Pericardium fibroblast (primary cell): Measurements from ENCODE around the gene LCNL1. TPM values are rescaled to one million over a fixed set of nuclear protein-coding genes. Genes with fewer than 3 reads are reported as not detected.

Source experiments
- total RNA-seq: library from RNA; depleted of rRNA; stranded (reverse); fragments of >200 nt; gene quantifications from 2 replicates; pipeline ENCODE4 v1.2.3, GENCODE V29; 2015

Gene LCNL1
- total RNA-seq, result 1.4 and 2.2 TPM in 2 replicates

DNA sequence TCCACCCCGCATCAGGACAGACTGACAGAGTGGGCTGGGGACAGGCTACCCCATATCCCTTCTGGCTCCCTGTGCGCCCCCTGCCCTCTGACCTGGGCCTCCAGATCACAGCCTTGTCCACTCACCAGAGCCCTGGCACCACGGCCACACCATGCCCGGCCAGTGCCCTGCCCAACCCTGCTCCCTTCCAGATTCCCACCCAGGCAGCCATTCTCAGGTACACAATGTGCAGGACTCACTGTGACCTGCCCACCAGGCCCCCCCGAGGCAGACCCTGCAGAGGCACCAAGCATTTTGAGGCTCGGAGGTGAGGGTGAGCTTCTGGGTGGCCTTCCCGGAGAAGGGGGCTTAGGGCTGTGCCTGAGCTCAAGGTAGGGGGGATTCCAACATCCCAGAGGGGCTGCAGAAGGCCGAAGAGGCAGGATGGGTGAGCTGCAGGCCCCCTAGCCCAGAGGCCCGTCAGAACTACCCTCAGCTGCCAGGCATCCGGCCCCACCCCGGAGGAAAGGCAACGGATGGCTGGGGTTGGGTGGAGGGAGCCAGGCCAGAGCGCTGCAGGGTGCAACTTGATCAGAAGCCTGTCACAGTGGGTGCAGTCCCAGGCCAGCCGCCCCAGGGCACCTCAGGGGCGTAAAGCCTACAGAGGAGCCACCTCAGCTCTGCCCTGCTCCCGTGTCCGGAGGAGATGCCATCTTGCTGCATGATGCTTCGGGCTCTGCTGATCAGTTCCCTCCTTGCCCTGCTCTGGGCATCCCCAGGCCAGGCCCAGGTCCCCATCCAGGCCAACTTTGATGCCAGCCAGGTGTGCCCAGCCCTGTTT lies at the start of gene LCNL1:
Gene LCNL1, plus strand, starts transcription at position 762 of the 820 bp plus-strand sequence. CDS start 594 bp downstream, outside the sequence.

DNA sequence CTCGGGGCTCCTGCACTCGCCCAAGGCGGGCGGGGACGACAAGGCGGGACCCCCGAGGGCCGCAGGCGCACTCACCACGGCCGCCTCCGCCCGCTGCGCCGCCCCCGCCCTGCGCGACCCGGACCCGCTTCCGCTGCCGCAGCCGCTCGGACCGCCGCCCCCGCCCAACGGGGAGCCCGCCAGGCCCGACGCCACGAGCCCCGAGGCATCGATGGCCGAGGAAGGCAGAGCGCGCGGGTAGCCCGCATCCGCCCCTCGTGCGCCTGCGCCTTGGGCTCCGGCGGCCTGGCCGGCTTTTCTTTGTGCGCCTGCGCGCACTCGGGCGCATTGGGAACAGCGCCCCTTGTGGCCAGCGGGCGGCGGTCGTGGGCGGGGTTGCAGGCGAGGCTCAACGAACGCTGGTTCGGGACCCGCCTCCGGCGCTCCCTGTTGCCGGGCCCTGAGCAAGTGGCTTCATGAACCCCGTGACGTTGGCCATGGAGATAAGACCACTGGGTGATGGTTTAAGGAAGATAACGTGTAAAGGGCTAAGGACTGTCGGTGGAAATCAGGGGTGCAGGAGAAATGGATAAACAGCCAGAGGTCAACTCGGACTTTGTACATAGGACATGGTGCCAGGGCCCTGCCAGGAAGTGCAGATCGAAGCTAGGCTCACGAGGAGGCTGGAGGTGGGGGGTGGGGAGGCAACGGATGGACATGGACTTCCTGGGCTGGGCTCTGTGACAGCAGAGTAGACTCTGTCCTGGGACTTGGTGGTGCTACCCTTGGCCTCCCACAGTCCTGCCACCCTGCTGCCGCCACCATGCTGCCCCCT lies 38.1 kb upstream of the LCNL1 start, which contains the start of the genes C8G and FBXW5:
Gene C8G, plus strand, starts transcription at position 725 of the 814 bp plus-strand sequence. Its CDS starts 78 bp downstream, at position 803.
Gene FBXW5, minus strand, starts transcription at position 220 of the 814 bp plus-strand sequence. CDS start 655 bp downstream, outside the sequence.

DNA sequence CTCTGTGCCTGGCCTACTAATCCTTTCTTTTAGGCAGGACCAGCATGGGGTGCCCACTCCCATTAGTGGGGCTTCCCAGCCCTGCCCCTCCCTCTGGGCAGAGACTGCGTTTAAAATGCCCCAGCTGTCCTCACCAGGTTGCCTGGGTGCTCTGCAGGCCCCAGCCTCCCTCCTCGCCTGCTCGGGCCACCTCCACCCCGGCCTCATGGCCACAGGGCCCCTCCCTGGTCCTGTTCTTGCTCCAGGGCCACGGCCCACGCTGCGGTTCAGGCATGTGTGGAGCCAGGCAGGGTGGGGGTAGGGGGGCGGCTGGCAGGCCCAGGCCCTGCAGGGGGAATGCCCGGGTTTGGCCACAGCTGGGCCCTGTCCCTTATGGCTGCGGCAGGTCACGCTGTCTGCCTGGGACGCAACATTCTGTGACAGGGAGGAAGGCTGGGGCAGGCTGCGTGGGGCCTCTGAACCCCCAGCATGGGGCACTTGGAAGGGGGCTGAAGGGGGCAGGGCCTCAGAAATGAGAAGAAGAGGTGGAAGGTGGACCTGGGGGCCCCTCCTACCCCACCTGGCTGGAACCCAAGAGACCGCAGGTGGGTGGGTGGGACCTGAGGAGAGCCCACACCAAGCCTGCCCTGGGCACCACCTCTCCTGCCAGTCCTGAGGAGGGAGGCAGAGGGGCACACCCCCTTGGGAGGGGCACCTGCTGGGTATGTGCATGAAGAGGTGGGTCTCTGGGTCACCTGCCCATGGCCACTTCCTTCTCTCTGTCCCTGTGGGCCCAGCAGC lies 31.1 kb upstream of the LCNL1 start, which contains the start of gene LCN12:
Gene LCN12, plus strand, starts transcription at position 733 of the 780 bp plus-strand sequence. CDS start 55 bp downstream, outside the sequence.

DNA sequence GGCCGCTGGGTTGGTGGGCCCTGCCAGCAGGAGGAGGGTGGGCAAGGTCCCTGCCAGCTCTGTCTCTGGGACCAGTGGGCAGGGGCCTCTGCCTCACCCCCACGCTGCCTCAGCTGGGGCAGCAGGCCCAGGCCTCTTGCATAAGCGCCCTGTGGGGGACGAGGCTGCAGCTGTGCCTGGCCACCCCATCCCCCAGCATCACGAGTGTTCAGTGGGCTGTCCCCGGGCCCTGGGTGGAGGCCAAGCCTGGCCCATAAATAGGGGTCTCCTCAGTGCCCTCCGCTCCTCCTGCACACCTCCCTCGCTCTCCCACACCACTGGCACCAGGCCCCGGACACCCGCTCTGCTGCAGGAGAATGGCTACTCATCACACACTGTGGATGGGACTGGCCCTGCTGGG lies 5.6 kb upstream of the LCNL1 start, which contains the start of gene PTGDS:
Gene PTGDS, plus strand, starts transcription at position 282 of the 400 bp plus-strand sequence. Its CDS starts 75 bp downstream, at position 357.

DNA sequence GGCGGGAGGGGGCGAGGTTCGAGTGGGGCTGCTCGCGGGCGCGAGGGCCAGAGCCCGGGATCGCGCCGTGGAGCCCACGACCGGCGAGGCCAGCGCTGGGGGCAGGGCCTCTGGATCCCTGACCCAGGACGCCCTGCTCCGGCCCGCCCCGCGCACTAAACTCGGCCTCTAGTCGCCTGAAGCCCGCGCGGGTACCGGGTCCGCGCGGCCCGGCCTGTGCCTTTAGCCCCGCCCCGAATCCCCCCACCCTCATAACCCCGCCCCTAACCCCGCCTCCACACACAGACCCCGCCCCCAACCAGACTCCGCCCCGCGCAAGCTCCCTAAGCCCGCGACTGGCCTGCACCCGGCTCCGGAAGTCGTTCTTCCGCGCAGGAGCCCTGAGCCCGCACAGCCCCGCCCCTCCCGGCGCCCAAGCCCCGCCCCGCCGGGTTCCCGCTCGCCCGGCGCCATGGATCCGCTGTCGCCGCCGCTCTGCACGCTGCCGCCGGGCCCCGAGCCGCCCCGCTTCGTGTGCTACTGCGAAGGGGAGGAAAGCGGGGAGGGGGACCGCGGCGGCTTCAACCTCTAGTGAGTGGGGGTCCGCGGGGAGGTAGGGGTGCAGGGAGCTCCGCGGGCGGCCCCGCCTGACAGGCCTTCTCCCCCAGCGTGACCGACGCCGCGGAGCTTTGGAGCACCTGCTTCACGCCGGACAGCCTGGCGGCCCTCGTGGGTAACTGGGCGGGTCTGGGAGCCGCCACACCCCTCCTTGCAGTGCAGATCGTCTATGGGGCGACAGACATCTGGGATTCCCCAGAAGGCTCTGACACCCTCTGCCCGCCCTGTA lies 9.4 kb downstream of the LCNL1 start, which contains the start of gene PAXX:
Gene PAXX, plus strand, starts transcription at position 430 of the 826 bp plus-strand sequence. Its CDS starts 22 bp downstream, at position 452.

DNA sequence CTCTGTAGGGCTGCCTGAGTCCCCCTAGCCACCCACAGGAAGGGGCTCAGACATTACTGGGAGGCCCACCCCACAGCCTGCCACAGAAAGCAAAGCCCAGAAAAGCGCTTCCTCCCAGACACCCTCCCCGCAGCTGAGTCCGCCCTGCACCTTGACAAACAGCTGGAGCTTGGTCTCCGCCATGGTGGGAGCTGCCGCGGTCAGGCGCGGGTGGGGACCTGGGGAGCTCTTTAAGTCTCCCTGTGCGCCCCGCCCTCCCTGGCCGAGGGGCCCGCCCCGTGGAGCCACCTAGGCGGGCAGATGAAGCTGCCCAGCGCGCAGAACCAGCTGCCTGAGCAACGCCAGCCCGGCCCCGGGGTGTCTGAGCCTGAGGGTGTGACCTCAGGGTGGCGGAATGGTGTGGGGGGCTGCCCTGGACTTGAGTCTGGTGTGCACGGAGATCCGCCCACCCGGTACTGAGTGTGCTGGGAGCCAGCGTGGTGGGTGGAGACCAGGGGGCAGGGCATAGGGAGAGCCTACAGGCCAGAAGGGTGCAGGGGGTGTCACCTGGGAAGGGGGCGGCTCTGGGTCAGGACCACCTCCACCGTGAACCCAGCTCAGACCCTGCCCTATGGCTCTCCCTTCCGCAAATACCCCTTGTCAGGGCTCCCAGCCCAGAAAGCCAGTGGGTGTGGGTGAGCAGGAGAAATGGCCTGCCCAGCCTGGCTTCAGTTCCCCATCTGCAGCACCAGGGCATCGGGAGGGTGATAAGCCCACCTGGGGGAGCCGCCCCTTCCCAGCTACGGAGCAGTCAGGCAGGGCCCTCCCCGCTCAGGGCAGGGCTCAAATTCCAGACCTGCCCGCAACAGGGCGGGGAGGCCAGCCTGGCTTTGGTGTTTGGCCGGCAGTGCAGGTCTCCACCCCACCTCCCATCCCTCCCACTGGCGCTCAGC lies 13.8 kb downstream of the LCNL1 start, which contains the start of gene CLIC3:
Gene CLIC3, minus strand, starts transcription at position 208 of the 932 bp plus-strand sequence. Its CDS starts 25 bp downstream, at position 183.

DNA sequence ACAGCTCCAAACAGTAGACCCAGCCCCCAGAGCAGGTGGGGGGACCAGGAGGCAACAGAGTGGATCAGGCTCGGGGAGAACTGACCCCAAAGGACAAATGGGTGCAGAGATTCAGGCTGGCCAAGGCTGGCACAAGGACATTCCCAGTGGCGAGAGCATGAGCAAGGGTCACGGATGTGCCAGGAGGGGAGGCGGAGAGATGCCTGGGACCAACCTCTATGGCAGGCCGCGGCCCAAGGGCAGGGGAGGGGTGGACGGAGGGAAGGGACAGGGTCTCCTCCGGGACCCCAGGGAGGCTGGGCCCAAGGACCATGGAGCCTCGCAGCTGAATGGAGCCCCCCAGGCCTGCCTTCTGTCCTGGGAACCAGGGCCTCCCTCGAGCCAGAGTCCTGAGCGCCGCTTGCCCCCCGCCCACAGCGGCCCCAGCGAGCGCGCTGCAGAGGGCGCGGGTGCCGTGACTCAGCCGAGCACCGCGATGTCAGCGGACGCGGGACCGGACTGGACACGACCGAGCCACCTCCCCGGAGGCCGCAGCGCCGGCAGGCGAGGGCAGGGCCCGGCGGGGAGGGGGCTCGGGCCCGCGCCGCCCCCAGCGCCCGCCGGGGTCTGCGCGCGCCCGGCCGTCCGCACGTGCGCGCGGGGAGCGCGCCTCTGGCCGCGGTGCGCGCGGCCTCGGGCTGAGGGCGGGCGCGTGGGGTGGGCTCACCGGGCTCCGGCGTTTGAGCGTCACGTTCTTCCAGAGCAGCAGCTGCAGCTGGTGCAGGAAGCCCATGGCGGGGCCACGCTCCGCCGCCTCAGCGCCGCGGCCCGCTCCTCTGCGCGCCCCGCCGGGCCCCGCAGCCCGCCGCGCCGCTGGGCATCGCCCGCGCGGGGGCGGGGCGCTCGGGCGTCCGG lies 44.8 kb downstream of the LCNL1 start, which contains the start of gene ABCA2:
Gene ABCA2, minus strand, starts transcription at position 869 of the 894 bp plus-strand sequence. Its CDS starts 97 bp downstream, at position 772.

DNA sequence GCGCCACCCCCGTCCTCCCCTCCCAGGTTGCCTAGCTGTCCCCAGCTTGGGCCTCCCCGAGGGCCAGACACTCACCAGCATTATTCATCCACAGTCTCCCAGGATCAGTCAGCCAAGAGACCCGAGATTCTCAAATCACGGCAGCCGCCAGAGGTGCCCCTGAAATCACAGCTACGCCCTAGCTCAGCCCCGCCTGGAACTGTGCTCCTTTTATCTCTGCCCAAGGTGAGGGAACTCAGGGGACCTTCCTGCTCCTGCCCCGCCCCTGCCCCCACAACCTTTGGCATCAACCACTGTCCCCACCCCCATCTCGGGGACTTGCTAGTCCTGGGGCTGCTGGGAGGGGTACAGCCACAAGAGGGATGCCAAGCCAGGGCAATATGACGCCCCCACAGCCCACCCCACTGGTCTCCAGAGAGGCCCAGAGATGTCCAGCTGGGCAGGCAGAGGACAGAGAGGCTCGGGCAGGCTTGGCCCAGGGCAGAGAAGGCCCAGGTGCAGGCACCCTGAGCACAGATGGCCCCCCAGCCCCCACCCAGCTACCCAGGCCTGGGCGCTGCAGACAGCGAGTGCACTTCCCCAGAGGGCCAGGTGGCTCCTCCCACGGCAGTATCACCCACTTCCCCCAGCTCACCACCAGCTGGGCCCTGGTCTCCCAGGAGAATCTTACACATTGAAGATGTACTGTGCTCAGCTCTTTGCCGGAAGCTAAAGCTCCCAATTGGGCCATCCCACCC lies 49.3 kb downstream of the LCNL1 start, which contains the start of gene FUT7:
Gene FUT7, minus strand, starts transcription at position 185 of the 737 bp plus-strand sequence. Its CDS starts 97 bp downstream, at position 88.

Other genes with a start within 250 kb of the LCNL1 start
- gene LCN10, start 240.1 kb upstream of the LCNL1 start, total RNA-seq, result not detected in 2 replicates
- not detected in 2 replicates for gene LCN6, start 234.5 kb upstream of the LCNL1 start, total RNA-seq
- not detected in 2 replicates for gene LCN8, start 224.8 kb upstream of the LCNL1 start, total RNA-seq
- not detected in 2 replicates for gene LCN15, start 218.5 kb upstream of the LCNL1 start, total RNA-seq
- 86.8 and 179 TPM in 2 replicates for gene TMEM141, start 191.6 kb upstream of the LCNL1 start, total RNA-seq
- 0.35 TPM in 1 of 2 replicates, not detected in the other for gene CCDC183, start 186.7 kb upstream of the LCNL1 start, total RNA-seq
- gene RABL6, start 175.0 kb upstream of the LCNL1 start, total RNA-seq, result 69.3 and 72.9 TPM in 2 replicates
- gene AJM1, start 140.5 kb upstream of the LCNL1 start, total RNA-seq, result 2.0 TPM in 2 replicates
- 83.2 and 140 TPM in 2 replicates for gene PHPT1, start 133.6 kb upstream of the LCNL1 start, total RNA-seq
- gene MAMDC4, start 130.6 kb upstream of the LCNL1 start, total RNA-seq, result 0.77 and 1.8 TPM in 2 replicates
- 303 and 404 TPM in 2 replicates for gene EDF1, start 116.7 kb upstream of the LCNL1 start, total RNA-seq
- gene TRAF2, start 96.5 kb upstream of the LCNL1 start, total RNA-seq, result 3.4 and 4.9 TPM in 2 replicates
- gene FBXW5, start 38.3 kb upstream of the LCNL1 start, total RNA-seq, result 152 and 153 TPM in 2 replicates
- not detected in 2 replicates for gene C8G, start 37.8 kb upstream of the LCNL1 start, total RNA-seq
- not detected in 2 replicates for gene LCN12, start 30.7 kb upstream of the LCNL1 start, total RNA-seq
- 304 and 428 TPM in 2 replicates for gene PTGDS, start 5.5 kb upstream of the LCNL1 start, total RNA-seq
- 36.9 and 65.2 TPM in 2 replicates for gene PAXX, start 9.4 kb downstream of the LCNL1 start, total RNA-seq
- gene CLIC3, start 13.6 kb downstream of the LCNL1 start, total RNA-seq, result 11.9 and 74.5 TPM in 2 replicates
- 14.5 and 18.3 TPM in 2 replicates for gene ABCA2, start 45.2 kb downstream of the LCNL1 start, total RNA-seq
- not detected in 2 replicates for gene FUT7, start 49.1 kb downstream of the LCNL1 start, total RNA-seq
- 54.4 and 67.6 TPM in 2 replicates for gene NPDC1, start 63.2 kb downstream of the LCNL1 start, total RNA-seq
- gene ENTPD2, start 71.1 kb downstream of the LCNL1 start, total RNA-seq, result 0.09 and 0.12 TPM in 2 replicates
- 0.34 and 0.70 TPM in 2 replicates for gene SAPCD2, start 87.6 kb downstream of the LCNL1 start, total RNA-seq
- gene UAP1L1, start 94.5 kb downstream of the LCNL1 start, total RNA-seq, result 12.0 and 13.6 TPM in 2 replicates
- 61.3 and 66.3 TPM in 2 replicates for gene MAN1B1, start 104.0 kb downstream of the LCNL1 start, total RNA-seq
- gene DPP7, start 131.7 kb downstream of the LCNL1 start, total RNA-seq, result 106 and 123 TPM in 2 replicates
- gene GRIN1, start 156.2 kb downstream of the LCNL1 start, total RNA-seq, result not detected in 2 replicates
- not detected in 2 replicates for gene LRRC26, start 187.1 kb downstream of the LCNL1 start, total RNA-seq
- not detected in 2 replicates for gene TMEM210, start 189.1 kb downstream of the LCNL1 start, total RNA-seq
- gene ANAPC2, start 205.6 kb downstream of the LCNL1 start, total RNA-seq, result 10.4 and 10.9 TPM in 2 replicates
- gene SSNA1, start 205.7 kb downstream of the LCNL1 start, total RNA-seq, result 65.7 and 87.8 TPM in 2 replicates
- 12.4 and 16.1 TPM in 2 replicates for gene TPRN, start 217.7 kb downstream of the LCNL1 start, total RNA-seq
- 30.5 and 33.1 TPM in 2 replicates for gene TMEM203, start 222.7 kb downstream of the LCNL1 start, total RNA-seq
- gene NDOR1, start 222.7 kb downstream of the LCNL1 start, total RNA-seq, result 8.8 and 11.2 TPM in 2 replicates
- gene RNF208, start 239.2 kb downstream of the LCNL1 start, total RNA-seq, result not detected in 2 replicates
- gene CYSRT1, start 242.2 kb downstream of the LCNL1 start, total RNA-seq, result 0.17 TPM in 1 of 2 replicates, not detected in the other
- not detected in 2 replicates for gene RNF224, start 244.5 kb downstream of the LCNL1 start, total RNA-seq
- not detected in 2 replicates for gene SLC34A3, start 247.9 kb downstream of the LCNL1 start, total RNA-seq